Gastroesophageal sphincter (tissue), 4 donors: ENCODE measurements around the gene ARHGEF17. TPM values are rescaled to one million over a fixed set of nuclear protein-coding genes. Genes with fewer than 3 reads are reported as not detected.
A peak's percentile ranks its signal among the peaks of the same experiment; 100 is the strongest.

Experiments used
- ATAC-seq: fragments of 150-250 bp; one replicate; pipeline ENCODE4 v1.9.1; 2016; ENCODE audit warnings: mild to moderate bottlenecking, moderate library complexity
- H3K27ac ChIP-seq, 4 donors: fragments of 200-600 bp; sonication (generic) in 3 of 4; 1 replicate in 3 of 4; 2 replicates in 1 of 4; pipeline ENCODE4 v1.5.1; 2016 to 2019
- H3K27me3 ChIP-seq: fragments of 200-600 bp; sonication (generic); one replicate; pipeline ENCODE4 v1.5.1; 2019
- H3K36me3 ChIP-seq, 2 donors: fragments of 200-600 bp; sonication (generic); one replicate each; pipeline ENCODE4 v1.5.1; 2019; ENCODE audit warnings: control low read depth in 1 of 2
- H3K4me1 ChIP-seq, 3 donors: fragments of 200-600 bp; sonication (generic); 1 replicate in 2 of 3; 2 replicates in 1 of 3; pipeline ENCODE4 v1.5.1; 2016 to 2019; ENCODE audit warnings: control low read depth in 2 of 3
- H3K4me3 ChIP-seq, 2 donors: fragments of 200-600 bp; sonication (generic); one replicate each; pipeline ENCODE4 v1.5.1; 2019; ENCODE audit warnings: mild to moderate bottlenecking in 1 of 2, moderate library complexity in 1 of 2
- H3K9me3 ChIP-seq, 3 donors: fragments of 200-600 bp; sonication (generic); one replicate each; pipeline ENCODE4 v1.5.1; 2017 to 2019; ENCODE audit warnings: control low read depth in 2 of 3
- EP300 ChIP-seq: sonication (generic); formaldehyde crosslinking; IDR thresholded peaks from one replicate; pipeline ENCODE4 v1.6.1; 2017; ENCODE audit warnings: antibody characterized with exemption, mild to moderate bottlenecking
- POLR2A ChIP-seq, 2 donors: fragments of 450-650 bp; IDR thresholded peaks; one replicate each; pipeline ENCODE4 v1.6.1; 2017; ENCODE audit warnings: antibody characterized with exemption in 2 of 2, mild to moderate bottlenecking in 2 of 2, moderate library complexity in 1 of 2
- POLR2AphosphoS5 ChIP-seq: sonication (generic); formaldehyde crosslinking; IDR thresholded peaks from one replicate; pipeline ENCODE4 v1.6.1; 2017; ENCODE audit warnings: antibody characterized with exemption
- WGBS, 2 donors: methylation state at CpG; one replicate each; pipeline ENCODE4 v1.1.5; 2018; ENCODE audit warnings: low coverage in 1 of 2; 5-methylcytosine and 5-hydroxymethylcytosine counted together
- total RNA-seq, 4 donors: library from RNA; depleted of rRNA; stranded (reverse); fragments of >200 nt; gene quantifications; one replicate each; pipeline ENCODE4 v1.1.0, GENCODE V29; 2016
- TF ChIP-seq, protein P1 (sequence below), 4 experiments: fragments of 200-600 bp in 2 of 4; fragments of 450-650 bp in 2 of 4; sonication (generic) in 1 of 4; IDR thresholded peaks; one replicate each; pipeline ENCODE4 v1.5.1; 2017 to 2019; ENCODE audit warnings: antibody characterized with exemption in 4 of 4, mild to moderate bottlenecking in 2 of 4, moderate library complexity in 2 of 4

Gene ARHGEF17
- total RNA-seq, 4 donors from 2014 or later = 52.5 to 169 (median 84.4) TPM

- Histone ChIP-seq H3K36me3 (peaks cover 0 to 26% of the 10 kb centered on the region in 2 donors), H3K9me3 (no peaks in the 10 kb centered on the region), H3K4me3 (no peak overlapping the region), H3K27ac (peak overlapping the region in 3 of 4 donors; percentile 49 to 76 (median 50)), H3K27me3 (no peaks in the 10 kb centered on the region), H3K4me1 (peaks cover 0 to 80% (median 28%) of the 10 kb centered on the region in 3 donors)
- WGBS, 2 donors = 63% methylated on average over 1 of the region's 5 CpGs; no CpG with 5 or more reads in 1 of the 2 donors
- ATAC-seq = no peak
- no peak for TF ChIP-seq POLR2AphosphoS5
- TF ChIP-seq, protein P1, sequence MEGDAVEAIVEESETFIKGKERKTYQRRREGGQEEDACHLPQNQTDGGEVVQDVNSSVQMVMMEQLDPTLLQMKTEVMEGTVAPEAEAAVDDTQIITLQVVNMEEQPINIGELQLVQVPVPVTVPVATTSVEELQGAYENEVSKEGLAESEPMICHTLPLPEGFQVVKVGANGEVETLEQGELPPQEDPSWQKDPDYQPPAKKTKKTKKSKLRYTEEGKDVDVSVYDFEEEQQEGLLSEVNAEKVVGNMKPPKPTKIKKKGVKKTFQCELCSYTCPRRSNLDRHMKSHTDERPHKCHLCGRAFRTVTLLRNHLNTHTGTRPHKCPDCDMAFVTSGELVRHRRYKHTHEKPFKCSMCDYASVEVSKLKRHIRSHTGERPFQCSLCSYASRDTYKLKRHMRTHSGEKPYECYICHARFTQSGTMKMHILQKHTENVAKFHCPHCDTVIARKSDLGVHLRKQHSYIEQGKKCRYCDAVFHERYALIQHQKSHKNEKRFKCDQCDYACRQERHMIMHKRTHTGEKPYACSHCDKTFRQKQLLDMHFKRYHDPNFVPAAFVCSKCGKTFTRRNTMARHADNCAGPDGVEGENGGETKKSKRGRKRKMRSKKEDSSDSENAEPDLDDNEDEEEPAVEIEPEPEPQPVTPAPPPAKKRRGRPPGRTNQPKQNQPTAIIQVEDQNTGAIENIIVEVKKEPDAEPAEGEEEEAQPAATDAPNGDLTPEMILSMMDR (IDR thresholded peaks at IDR 0.05) = no peak
- no peak for TF ChIP-seq EP300
- TF ChIP-seq POLR2A (IDR thresholded peaks at IDR 0.05) = no peak
Measured at GRCh38 chr11:73345481-73346160, 37.5 kb downstream of the ARHGEF17 start.

GRCh38 chr11:73346186-73346935, 38.3 kb downstream of the ARHGEF17 start:
- no peak for ATAC-seq
- Histone ChIP-seq H3K27ac (peak overlapping the region in 2 of 4 donors; percentile 43 to 50), H3K9me3 (no peaks in the 10 kb centered on the region), H3K36me3 (peaks cover 0 to 26% of the 10 kb centered on the region in 2 donors), H3K4me1 (peaks cover 0 to 80% (median 28%) of the 10 kb centered on the region in 3 donors), H3K27me3 (no peaks in the 10 kb centered on the region), H3K4me3 (no peak overlapping the region)
- 60 to 74% methylated on average over 1 to 5 of the region's 10 CpGs for WGBS, 2 donors
- no peak for TF ChIP-seq EP300
- no peak for TF ChIP-seq POLR2AphosphoS5
- no peak for TF ChIP-seq POLR2A (IDR thresholded peaks at IDR 0.05)
- TF ChIP-seq, protein P1 (IDR thresholded peaks at IDR 0.05) = no peak

DNA sequence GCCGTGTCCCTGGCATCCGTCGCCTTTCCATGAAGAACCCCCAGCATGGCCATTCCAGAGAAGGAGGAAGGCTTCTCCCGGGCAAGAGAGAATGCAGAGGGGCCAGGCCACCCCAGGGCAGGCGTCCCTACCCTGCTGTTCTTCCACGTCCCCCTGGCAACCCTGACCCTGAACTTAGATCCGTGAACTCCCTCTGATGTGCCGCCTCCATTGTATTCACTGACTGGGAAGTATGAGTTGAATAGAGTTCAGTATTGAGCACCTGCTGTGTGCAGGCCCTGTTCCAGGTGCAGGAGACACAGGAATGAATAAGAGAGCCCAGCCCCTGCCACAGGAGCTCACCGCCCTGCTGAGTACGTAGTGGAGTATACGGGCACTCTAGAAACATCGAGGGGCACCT, 39.0 kb downstream of the ARHGEF17 start:
- no CpG with 5 or more reads among the region's 12 CpGs for WGBS, 2 donors
- H3K4me1 ChIP-seq = peaks cover 0 to 76% (median 28%) of the 10 kb centered on the region in 3 donors
- H3K9me3 ChIP-seq = no peaks in the 10 kb centered on the region
- H3K4me3 ChIP-seq = no peak overlapping the region
- H3K27me3 ChIP-seq = no peaks in the 10 kb centered on the region
- peak overlapping the region in 1 of 4 donors; percentile 43 for H3K27ac ChIP-seq
- ATAC-seq = no peak
- TF ChIP-seq POLR2A (IDR thresholded peaks at IDR 0.05) (no peak), POLR2AphosphoS5 (no peak), EP300 (no peak)
- TF ChIP-seq, protein P1 (IDR thresholded peaks at IDR 0.05) = no peak
- peaks cover 0 to 27% of the 10 kb centered on the region in 2 donors for H3K36me3 ChIP-seq

- 79 to 80% methylated on average over 1 to 3 of the region's 5 CpGs for WGBS, 2 donors
- no peak overlapping the region for H3K4me3 ChIP-seq
- H3K36me3 ChIP-seq = peaks cover 0 to 43% of the 10 kb centered on the region in 2 donors
- H3K27me3 ChIP-seq = no peaks in the 10 kb centered on the region
- peaks cover 0 to 58% (median 15%) of the 10 kb centered on the region in 3 donors for H3K4me1 ChIP-seq
- no peaks in the 10 kb centered on the region for H3K9me3 ChIP-seq
- TF ChIP-seq EP300 = no peak
- TF ChIP-seq POLR2A (IDR thresholded peaks at IDR 0.05) = no peak
- no peak for TF ChIP-seq POLR2AphosphoS5
- TF ChIP-seq, protein P1 (IDR thresholded peaks at IDR 0.05) = no peak
- no peak for ATAC-seq
- peak overlapping the region in 1 of 4 donors; percentile 70 for H3K27ac ChIP-seq
Measured at GRCh38 chr11:73348838-73349237, 40.8 kb downstream of the ARHGEF17 start.
